GM23248 (cell line): ENCODE results near the gene CEP164.

Experiments used
- EZH2 ChIP-seq: fragments of 200-600 bp; sonication (generic); IDR thresholded peaks from 2 replicates; pipeline ENCODE4 v1.6.1; 2018; ENCODE audit warnings: antibody characterized with exemption, mild to moderate bottlenecking; ENCODE audit not compliant: insufficient read depth, poor library complexity, severe bottlenecking
- EZH2phosphoT487 ChIP-seq: fragments of 200-600 bp; sonication (generic); IDR thresholded peaks from 2 replicates; pipeline ENCODE4 v1.6.1; 2018; ENCODE audit warnings: antibody characterized with exemption, moderate library complexity, mild to moderate bottlenecking, low read depth; ENCODE audit not compliant: insufficient read depth

DNA sequence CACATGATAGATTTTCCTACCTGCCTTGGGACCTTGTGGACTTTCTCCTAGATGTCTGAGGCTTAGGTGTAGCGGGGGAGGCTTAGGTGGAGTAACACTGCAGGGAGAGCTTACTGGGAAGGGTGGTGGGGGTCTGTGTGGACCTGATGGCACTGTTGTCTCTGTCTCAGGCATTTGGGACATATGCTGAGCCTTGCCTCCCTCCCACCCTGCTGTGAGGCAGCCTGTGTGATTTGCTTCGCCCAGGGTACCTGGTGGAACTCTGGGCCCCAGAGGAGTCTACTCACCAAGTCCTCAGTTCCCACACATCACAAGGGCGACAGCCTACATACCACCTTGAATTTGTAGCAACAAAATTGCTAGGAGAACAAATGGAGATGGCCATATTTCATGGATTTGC lies 80.7 kb downstream of the CEP164 start:
- TF ChIP-seq EZH2 (no peak), EZH2phosphoT487 (no peak)
